Measurements from ENCODE around the gene NME4.
A peak's percentile ranks its signal among the peaks of the same experiment; 100 is the strongest.
"Not testable (repeated sequence)": the region's sequence is repeated elsewhere in the genome, so short reads cannot be mapped to it uniquely, and the experiment has no call there.

Gene NME4

GRCh38 chr16:361872-362701 is 34.9 kb upstream of the NME4 start:
- in situ Hi-C loops (cut with HindIII; ENCODE audit: low pct_ligation_motif_present, low pct_unique_long_range_greater_than_20kb, low sequenced_read_pairs): no loop called here

GRCh38 chr16:362702-362999 is 34.3 kb upstream of the NME4 start:
- in situ Hi-C loops (cut with HindIII; ENCODE audit: low pct_ligation_motif_present, low pct_unique_long_range_greater_than_20kb, low sequenced_read_pairs); DNase-seq: not testable (repeated sequence)

More at GRCh38 chr16:361872-362701, 34.9 kb upstream of the NME4 start:
- DNase-seq: peak; percentile 92

GRCh38 chr16:363110-363765 is 33.8 kb upstream of the NME4 start:
- no peak for DNase-seq
- in situ Hi-C loops (cut with HindIII; ENCODE audit: low pct_ligation_motif_present, low pct_unique_long_range_greater_than_20kb, low sequenced_read_pairs): no loop called here

GRCh38 chr16:363766-364490 is 33.1 kb upstream of the NME4 start:
- no peak for DNase-seq
- in situ Hi-C loops (cut with HindIII; ENCODE audit: low pct_ligation_motif_present, low pct_unique_long_range_greater_than_20kb, low sequenced_read_pairs): no loop called here

GRCh38 chr16:364595-365491 is 32.2 kb upstream of the NME4 start:
- in situ Hi-C loops (cut with HindIII; ENCODE audit: low pct_ligation_motif_present, low pct_unique_long_range_greater_than_20kb, low sequenced_read_pairs): no loop called here
- DNase-seq: no peak

- in situ Hi-C loops (cut with HindIII; ENCODE audit: low pct_ligation_motif_present, low pct_unique_long_range_greater_than_20kb, low sequenced_read_pairs): no loop called here
- no peak for DNase-seq
Observed at GRCh38 chr16:366476-366875, 30.5 kb upstream of the NME4 start.

GRCh38 chr16:367333-367903 is 29.6 kb upstream of the NME4 start:
- in situ Hi-C loops (cut with HindIII; ENCODE audit: low pct_ligation_motif_present, low pct_unique_long_range_greater_than_20kb, low sequenced_read_pairs): no loop called here
- DNase-seq: no peak

- no peak for DNase-seq
- in situ Hi-C loops (cut with HindIII; ENCODE audit: low pct_ligation_motif_present, low pct_unique_long_range_greater_than_20kb, low sequenced_read_pairs): no loop called here
Observed at GRCh38 chr16:368388-369158, 28.4 kb upstream of the NME4 start.

GRCh38 chr16:369275-369865 is 27.6 kb upstream of the NME4 start:
- in situ Hi-C loops (cut with HindIII; ENCODE audit: low pct_ligation_motif_present, low pct_unique_long_range_greater_than_20kb, low sequenced_read_pairs): no loop called here
- DNase-seq: no peak

GRCh38 chr16:369866-370436 is 27.0 kb upstream of the NME4 start:
- in situ Hi-C loops (cut with HindIII; ENCODE audit: low pct_ligation_motif_present, low pct_unique_long_range_greater_than_20kb, low sequenced_read_pairs): no loop called here
- peak; percentile 58 for DNase-seq

- DNase-seq: peak; percentile 97
Observed at GRCh38 chr16:370443-370842, 26.6 kb upstream of the NME4 start, which contains the start of gene MRPL28. Gene MRPL28 (minus strand): TSS chr16:370538. CDS start chr16:370218, 320 bp downstream.

GRCh38 chr16:370979-371514 is 26.0 kb upstream of the NME4 start:
- no peak for DNase-seq
- in situ Hi-C loops (cut with HindIII; ENCODE audit: low pct_ligation_motif_present, low pct_unique_long_range_greater_than_20kb, low sequenced_read_pairs): no loop called here

More at GRCh38 chr16:370443-370842, 26.6 kb upstream of the NME4 start, which contains the start of gene MRPL28:
- in situ Hi-C loops (cut with HindIII; ENCODE audit: low pct_ligation_motif_present, low pct_unique_long_range_greater_than_20kb, low sequenced_read_pairs): no loop called here

- no peak for DNase-seq
Observed at GRCh38 chr16:371515-372301, 25.3 kb upstream of the NME4 start.

GRCh38 chr16:372302-372983 is 24.6 kb upstream of the NME4 start:
- no peak for DNase-seq
- in situ Hi-C loops (cut with HindIII; ENCODE audit: low pct_ligation_motif_present, low pct_unique_long_range_greater_than_20kb, low sequenced_read_pairs): no loop called here

More at GRCh38 chr16:371515-372301, 25.3 kb upstream of the NME4 start:
- in situ Hi-C loops (cut with HindIII; ENCODE audit: low pct_ligation_motif_present, low pct_unique_long_range_greater_than_20kb, low sequenced_read_pairs): no loop called here

- no peak for DNase-seq
- in situ Hi-C loops (cut with HindIII; ENCODE audit: low pct_ligation_motif_present, low pct_unique_long_range_greater_than_20kb, low sequenced_read_pairs): no loop called here
Observed at GRCh38 chr16:373020-373598, 23.9 kb upstream of the NME4 start.
